Activated CD4-positive, alpha-beta memory T cell treated with anti-CD3 and anti-CD28 coated beads for 36 hours (primary cell): Measurements from ENCODE around the gene TMEM82. TPM values are rescaled to one million over a fixed set of nuclear protein-coding genes. Genes with fewer than 3 reads are reported as not detected.
"Not testable (repeated sequence)": the region's sequence is repeated elsewhere in the genome, so short reads cannot be mapped to it uniquely, and the experiment has no call there.

Experiments
- CTCF ChIA-PET: fragments of 350-600 bp; sonication (Branson Sonifier 250); formaldehyde crosslinking; loops from one replicate; lab custom pipeline; 2021; ENCODE audit warnings: antibody characterized with exemption, inconsistent platforms; lab: Charles Lee
- POLR2A ChIA-PET: fragments of 350-600 bp; sonication (Branson Sonifier 250); formaldehyde crosslinking; loops from one replicate; lab custom pipeline; 2021; ENCODE audit warnings: antibody characterized with exemption; lab: Charles Lee
- DNase-seq: peaks from one replicate; pipeline ENCODE4 v3.0.0-alpha.2; 2020
- H3K27ac Mint-ChIP-seq: one replicate; pipeline ENCODE4 v1.8.0; 2021; ENCODE audit warnings: mixed read lengths
- H3K27me3 Mint-ChIP-seq: one replicate; pipeline ENCODE4 v1.8.0; 2021; ENCODE audit warnings: mixed read lengths
- H3K36me3 Mint-ChIP-seq: one replicate; pipeline ENCODE4 v1.8.0; 2021; ENCODE audit warnings: mixed read lengths
- H3K4me1 Mint-ChIP-seq: one replicate; pipeline ENCODE4 v1.8.0; 2021; ENCODE audit warnings: low read depth, mixed read lengths
- H3K4me3 Mint-ChIP-seq: one replicate; pipeline ENCODE4 v1.8.0; 2021; ENCODE audit warnings: mild to moderate bottlenecking, mixed read lengths
- H3K9me3 Mint-ChIP-seq: one replicate; pipeline ENCODE4 v1.8.0; 2021; ENCODE audit warnings: mixed read lengths
- intact Hi-C: fragments of 100-400 bp; cut with micrococcal nuclease; formaldehyde crosslinking; loops from one replicate; pipeline ENCODE4 v1.15.1; 2023
- total RNA-seq, 2 experiments: library from RNA; stranded (reverse); gene quantifications; one replicate each; pipeline ENCODE4 v1.2.3, GENCODE V29; 2021

TMEM82 gene
- total RNA-seq: not detected

DNA sequence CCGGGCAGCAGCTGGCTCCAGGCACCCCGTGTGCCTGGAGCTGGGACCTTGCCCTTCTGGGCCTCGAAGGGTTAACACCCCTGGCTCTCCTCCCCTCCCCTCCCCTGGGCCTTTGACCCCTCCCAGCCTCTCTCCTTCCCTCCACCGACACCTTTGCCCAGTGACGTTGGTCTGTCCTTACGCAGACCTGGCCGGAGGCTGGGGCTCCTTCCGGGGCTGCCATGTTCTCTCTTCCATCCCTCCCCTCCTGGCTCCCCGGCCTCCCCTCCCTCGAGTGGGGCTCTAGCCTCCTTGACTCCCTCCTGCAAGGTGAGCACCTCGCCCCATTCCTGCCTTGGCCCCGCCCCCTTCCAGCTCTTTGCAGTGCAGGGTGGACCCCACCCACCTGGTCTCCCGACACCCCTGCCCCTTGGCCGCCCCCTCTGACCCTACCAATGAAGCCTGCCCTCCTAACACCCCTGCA is at the start of gene TMEM82:
Gene TMEM82 (plus strand): TSS at position 161 of the 463 bp plus-strand sequence. CDS start 61 bp downstream, at position 222.
- Mint-ChIP-seq H3K9me3 (no peaks in the 10 kb centered on the region), H3K36me3 (no peaks in the 10 kb centered on the region), H3K4me3 (no peak within 1 kb of the TSS), H3K27me3 (no peaks in the 10 kb centered on the region), H3K4me1 (peaks cover 5% of the 10 kb centered on the region), H3K27ac (no peak within 1 kb of the TSS)
- intact Hi-C loops: no loop called here
- ChIA-PET POLR2A (no interaction called here), CTCF (no interaction called here)
- no peak for DNase-seq

DNA sequence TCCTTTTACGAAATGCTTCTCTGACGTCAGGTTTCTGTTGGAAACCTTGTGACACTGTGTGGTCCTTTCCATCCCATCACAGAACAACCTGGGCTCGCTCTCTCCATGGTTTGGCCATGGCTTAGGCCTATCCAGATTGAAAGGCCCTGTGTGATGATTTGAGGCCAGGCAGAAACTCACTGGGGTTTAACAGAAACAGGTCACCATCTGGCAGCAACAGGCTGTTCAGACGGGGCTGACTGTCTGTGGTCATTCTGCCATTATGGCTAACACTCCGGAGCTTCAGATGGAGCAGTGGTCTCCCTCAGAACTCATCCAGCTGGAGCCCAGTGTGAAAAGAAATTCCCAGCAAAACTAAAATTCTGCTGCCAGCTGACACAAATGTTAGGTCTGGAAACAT is 48.9 kb upstream of the TMEM82 start:
- intact Hi-C loops: no loop called here
- CTCF ChIA-PET: interaction anchor here (1.4 kb wide), 1 partner anchor 14 kb away, joined by 3 read pairs; no protein-coding TSS in a partner anchor

DNA sequence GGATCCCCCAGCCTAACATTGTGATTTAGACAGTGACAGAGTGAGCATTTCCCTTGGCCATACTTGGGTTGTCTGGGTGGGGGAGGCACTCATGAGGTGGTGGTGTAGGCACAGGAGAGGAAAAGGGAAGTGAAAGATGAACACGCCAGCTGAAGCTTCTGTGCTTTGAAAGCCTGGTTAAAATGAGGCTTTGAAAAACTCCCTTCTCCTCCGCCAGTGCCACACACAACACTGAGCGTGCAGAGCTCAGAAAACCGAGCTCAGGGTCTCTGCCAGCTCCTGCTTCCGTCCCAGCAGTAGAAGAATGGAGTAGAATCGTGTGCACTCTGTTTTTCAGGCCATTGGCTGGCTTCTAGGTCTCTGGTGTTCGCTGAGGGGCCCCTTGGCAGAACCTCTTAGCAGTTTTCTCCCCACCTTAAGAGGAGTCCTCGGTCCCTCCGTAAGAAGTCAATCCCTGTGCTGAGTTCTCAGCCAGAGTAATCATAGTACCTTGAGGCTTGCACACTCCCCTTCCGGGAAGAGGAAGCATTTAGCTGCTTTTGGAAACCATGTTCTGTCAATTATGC is 45.3 kb upstream of the TMEM82 start:
- Mint-ChIP-seq H3K27ac (peak overlapping the region; percentile 91), H3K9me3 (no peaks in the 10 kb centered on the region), H3K4me1 (peaks cover 24% of the 10 kb centered on the region), H3K36me3 (peaks cover 3% of the 10 kb centered on the region), H3K27me3 (no peaks in the 10 kb centered on the region), H3K4me3 (peak overlapping the region; percentile 64)
- ChIA-PET POLR2A (interaction anchor here (0.6 to 1.9 kb wide), 3 partner anchors 9 to 15 kb away, joined by 3 to 7 read pairs (median 3); no protein-coding TSS in a partner anchor), CTCF (interaction anchor here (1.0 to 1.6 kb wide), 3 partner anchors 17 to 118 kb away, joined by 3 to 4 read pairs (median 4); no protein-coding TSS in a partner anchor)
- intact Hi-C loops: loop anchor here (1.0 to 5.0 kb wide), 2 partner anchors 12 to 80 kb away; partner anchors contain the start of gene DDI2
- DNase-seq: peak; percentile 65

More for the DNA sequence above, 48.9 kb upstream of the TMEM82 start:
- POLR2A ChIA-PET: no interaction called here
- Mint-ChIP-seq H3K27ac (no peak overlapping the region), H3K9me3 (no peaks in the 10 kb centered on the region), H3K4me1 (peaks cover 22% of the 10 kb centered on the region), H3K36me3 (peaks cover 2% of the 10 kb centered on the region), H3K4me3 (no peak overlapping the region), H3K27me3 (no peaks in the 10 kb centered on the region)
- no peak for DNase-seq

DNA sequence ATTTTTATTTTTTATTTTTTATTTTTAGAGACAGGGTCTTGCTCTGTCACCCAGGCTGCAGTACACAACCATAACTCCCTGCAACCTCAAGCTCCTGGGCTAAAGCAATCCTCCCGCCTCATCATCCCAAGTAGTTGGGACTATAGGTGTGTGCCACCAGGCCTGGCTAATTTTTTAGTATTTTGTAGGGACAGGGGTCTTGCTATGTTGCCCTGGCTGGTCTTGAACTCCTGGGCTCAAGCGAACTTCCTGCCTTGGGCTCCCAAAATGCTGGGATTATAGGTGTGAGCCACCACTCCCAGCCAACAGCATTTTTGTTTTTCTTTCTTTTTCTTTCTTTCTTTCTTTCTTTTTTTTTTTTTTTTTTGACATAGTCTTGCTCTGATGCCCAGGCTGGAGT is 44.1 kb upstream of the TMEM82 start:
- no peak overlapping the region for H3K27ac Mint-ChIP-seq
- ChIA-PET POLR2A (interaction anchor here (1.9 kb wide), 1 partner anchor 13 kb away, joined by 7 read pairs; no protein-coding TSS in a partner anchor), CTCF (interaction anchor here (1.3 kb wide), 1 partner anchor 104 kb away, joined by 3 read pairs; no protein-coding TSS in a partner anchor)
- H3K9me3 Mint-ChIP-seq: no peaks in the 10 kb centered on the region
- H3K4me3 Mint-ChIP-seq: no peak overlapping the region
- H3K4me1 Mint-ChIP-seq: peaks cover 21% of the 10 kb centered on the region
- DNase-seq: no peak
- intact Hi-C loops: loop anchor here (5.0 kb wide), 1 partner anchor 81 kb away; the partner anchor contains the start of gene DDI2
- H3K36me3 Mint-ChIP-seq: peaks cover 3% of the 10 kb centered on the region
- no peaks in the 10 kb centered on the region for H3K27me3 Mint-ChIP-seq

DNA sequence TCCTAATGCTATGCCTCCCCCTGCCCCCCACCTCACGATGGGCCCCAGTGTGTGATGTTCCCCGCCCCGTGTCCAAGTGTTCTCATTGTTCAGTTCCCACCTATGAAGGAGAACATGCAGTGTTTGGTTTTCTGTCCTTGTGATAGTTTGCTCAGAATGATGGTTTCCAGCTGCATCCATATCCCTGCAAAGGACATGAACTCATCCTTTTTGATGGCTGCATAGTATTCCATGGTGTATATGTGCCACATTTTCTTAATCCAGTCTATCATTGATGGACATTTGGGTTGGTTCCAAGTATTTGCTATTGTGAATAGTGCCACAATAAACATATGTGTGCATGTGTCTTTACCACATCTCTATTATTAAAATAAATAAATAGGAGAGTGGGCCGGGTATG is 43.0 kb upstream of the TMEM82 start:
- H3K27me3 Mint-ChIP-seq, H3K36me3 Mint-ChIP-seq, H3K9me3 Mint-ChIP-seq, H3K27ac Mint-ChIP-seq, H3K4me3 Mint-ChIP-seq, POLR2A ChIA-PET, DNase-seq, CTCF ChIA-PET: not testable (repeated sequence)
- intact Hi-C loops: loop anchor here (5.0 kb wide), 1 partner anchor 82 kb away; the partner anchor contains the start of gene DDI2
- peaks cover 24% of the 10 kb centered on the region for H3K4me1 Mint-ChIP-seq

DNA sequence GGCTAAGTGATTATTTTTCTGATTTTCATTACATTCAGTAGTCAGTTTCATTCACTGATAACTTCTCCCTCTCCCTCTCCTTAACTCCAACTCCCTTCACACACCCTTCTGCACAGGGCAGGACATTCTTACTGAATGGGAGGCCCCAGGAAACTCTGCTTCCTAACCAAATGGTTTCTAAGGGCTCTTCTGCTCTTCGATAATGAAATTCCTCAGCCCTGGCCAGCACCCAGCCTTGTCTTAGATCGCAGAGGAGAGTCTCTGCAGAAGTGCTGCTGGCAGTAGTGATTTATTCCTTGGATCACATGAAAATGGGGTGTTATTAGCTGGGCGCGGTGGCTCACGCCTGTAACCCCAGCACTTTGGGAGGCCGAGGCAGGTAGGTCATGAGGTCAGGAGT is 41.8 kb upstream of the TMEM82 start:
- Mint-ChIP-seq H3K4me1 (peaks cover 22% of the 10 kb centered on the region), H3K27me3 (no peaks in the 10 kb centered on the region), H3K4me3 (no peak overlapping the region), H3K36me3 (peaks cover 4% of the 10 kb centered on the region), H3K27ac (no peak overlapping the region), H3K9me3 (no peaks in the 10 kb centered on the region)
- CTCF ChIA-PET: no interaction called here
- POLR2A ChIA-PET: interaction anchor here (1.1 kb wide), 1 partner anchor 16 kb away, joined by 3 read pairs; the partner anchor contains the start of gene PLEKHM2
- intact Hi-C loops: no loop called here
- DNase-seq: no peak

DNA sequence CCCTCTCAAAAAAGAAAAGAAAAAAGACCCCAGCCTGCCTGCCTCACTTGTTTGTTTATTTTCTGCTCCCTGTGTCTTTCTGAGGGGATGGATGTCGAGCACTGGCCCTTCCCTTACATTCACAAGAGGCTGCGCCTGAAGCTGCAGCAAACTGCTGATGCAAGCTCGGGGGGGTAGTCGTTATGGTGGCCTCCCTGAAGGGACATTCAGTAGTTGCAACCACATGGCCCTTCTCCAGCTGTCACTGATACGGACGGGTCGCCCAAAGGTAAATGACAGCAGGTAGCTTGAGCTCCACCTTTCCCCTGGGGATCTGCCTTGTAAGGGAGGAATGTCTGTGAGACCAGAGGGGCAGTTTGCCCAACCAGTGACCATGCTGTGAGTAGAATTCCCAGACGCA is 40.5 kb upstream of the TMEM82 start:
- Mint-ChIP-seq H3K4me3 (no peak overlapping the region), H3K4me1 (peaks cover 23% of the 10 kb centered on the region), H3K27me3 (no peaks in the 10 kb centered on the region), H3K27ac (no peak overlapping the region), H3K36me3 (peaks cover 7% of the 10 kb centered on the region), H3K9me3 (no peaks in the 10 kb centered on the region)
- POLR2A ChIA-PET: no interaction called here
- CTCF ChIA-PET: no interaction called here
- no peak for DNase-seq
- intact Hi-C loops: no loop called here

DNA sequence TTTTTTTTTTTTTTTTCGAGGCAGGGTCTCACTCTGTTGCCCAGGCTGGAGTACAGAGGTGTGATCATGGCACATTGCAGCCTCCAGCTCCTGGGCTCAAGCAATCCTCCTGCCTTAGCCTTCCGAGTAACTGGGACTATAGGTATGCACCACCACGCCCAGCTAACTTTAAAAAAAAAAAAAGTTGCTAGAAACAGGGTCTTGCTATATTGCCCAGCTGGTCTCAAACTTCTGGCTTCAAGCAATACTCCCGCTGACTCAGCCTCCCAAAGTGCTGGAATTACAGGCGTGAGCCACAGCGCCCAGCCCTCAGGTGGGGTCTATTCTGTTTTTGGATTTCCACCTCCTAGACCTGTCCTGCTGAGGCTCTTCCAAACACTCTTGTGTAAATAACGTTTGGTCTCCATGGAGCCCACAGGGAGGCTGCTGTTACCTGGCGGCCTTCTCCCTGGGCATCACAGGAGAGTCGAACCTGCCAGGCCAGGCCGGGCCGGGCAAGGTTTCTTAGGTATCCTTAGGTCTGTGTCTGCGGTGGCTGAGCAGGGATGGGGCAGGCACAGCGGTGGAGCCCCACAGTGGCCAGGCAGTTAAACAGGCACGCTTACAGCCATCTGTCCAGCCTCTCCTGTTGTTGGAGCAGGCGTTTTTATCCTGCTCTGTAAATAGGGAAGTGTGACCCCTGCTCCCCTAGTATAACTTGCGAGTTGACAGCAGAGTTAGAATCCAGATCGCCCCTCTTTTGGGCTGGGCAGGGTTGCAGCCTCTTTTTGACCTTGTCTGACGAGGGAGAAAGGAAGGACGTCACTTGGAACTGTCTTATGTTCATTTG is 39.4 kb upstream of the TMEM82 start:
- ChIA-PET POLR2A (no interaction called here), CTCF (no interaction called here)
- intact Hi-C loops: no loop called here
- DNase-seq: no peak
- Mint-ChIP-seq H3K36me3 (peaks cover 7% of the 10 kb centered on the region), H3K9me3 (no peaks in the 10 kb centered on the region), H3K27ac (no peak overlapping the region), H3K4me1 (peaks cover 16% of the 10 kb centered on the region), H3K4me3 (no peak overlapping the region), H3K27me3 (no peaks in the 10 kb centered on the region)

DNA sequence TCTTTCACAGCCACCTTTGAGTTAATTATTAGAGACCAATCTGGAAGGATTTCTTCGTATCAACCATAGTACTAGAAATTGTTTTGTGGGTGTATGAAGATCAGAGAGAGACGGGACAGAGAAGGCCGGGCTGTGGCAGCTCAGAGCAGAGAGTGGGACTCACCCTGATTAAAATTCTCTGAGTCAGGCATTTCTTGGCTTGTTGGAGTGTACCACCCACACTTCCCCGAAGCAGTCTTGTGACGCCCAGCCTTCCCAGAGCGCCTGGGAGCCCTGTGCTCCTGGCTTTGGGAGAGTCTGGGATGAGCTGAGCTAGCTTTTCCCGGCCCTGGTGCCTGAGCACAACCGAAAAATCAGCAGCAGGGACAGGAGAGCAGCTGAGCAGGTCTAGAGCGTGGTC is 38.7 kb upstream of the TMEM82 start:
- POLR2A ChIA-PET: no interaction called here
- CTCF ChIA-PET: interaction anchor here (1.2 kb wide), 1 partner anchor 112 kb away, joined by 5 read pairs; no protein-coding TSS in a partner anchor
- DNase-seq: no peak
- no peak overlapping the region for H3K4me3 Mint-ChIP-seq
- no peak overlapping the region for H3K27ac Mint-ChIP-seq
- H3K36me3 Mint-ChIP-seq: peaks cover 7% of the 10 kb centered on the region
- peaks cover 16% of the 10 kb centered on the region for H3K4me1 Mint-ChIP-seq
- no peaks in the 10 kb centered on the region for H3K9me3 Mint-ChIP-seq
- H3K27me3 Mint-ChIP-seq: no peaks in the 10 kb centered on the region
- intact Hi-C loops: no loop called here

DNA sequence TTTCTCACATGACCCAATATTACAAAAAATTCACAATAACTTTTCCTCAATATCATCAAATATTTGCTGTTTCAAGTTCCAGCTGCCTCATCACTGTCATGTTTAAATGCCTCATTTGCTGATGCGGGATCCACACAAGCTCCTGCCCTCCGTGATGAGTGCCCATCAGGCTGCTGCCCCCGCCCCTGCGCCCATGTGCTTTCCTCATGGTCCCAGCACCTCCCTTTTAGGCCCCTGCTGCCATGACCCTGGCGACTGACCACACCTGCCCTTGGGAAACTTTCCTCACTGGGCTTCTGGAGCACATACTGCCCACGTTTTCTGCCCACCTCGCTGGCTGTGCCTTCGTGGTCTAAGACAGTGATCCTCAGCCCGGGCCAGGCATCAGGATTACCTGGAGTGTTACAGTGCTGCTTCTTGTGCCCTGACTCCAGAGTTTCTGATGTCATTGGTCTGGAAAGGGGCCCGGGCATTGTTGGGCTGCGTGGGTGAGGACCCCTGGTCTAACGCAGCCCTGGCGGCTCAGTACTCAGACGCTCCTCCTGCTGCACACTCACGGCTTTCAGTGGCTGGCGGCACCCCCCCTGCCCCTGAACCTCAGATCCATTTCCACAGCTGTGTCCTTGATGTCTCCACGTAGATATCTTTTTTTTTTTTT is 37.6 kb upstream of the TMEM82 start:
- no peaks in the 10 kb centered on the region for H3K9me3 Mint-ChIP-seq
- no peak overlapping the region for H3K27ac Mint-ChIP-seq
- DNase-seq: no peak
- ChIA-PET CTCF (interaction anchor here (1.2 kb wide), 1 partner anchor 111 kb away, joined by 5 read pairs; no protein-coding TSS in a partner anchor), POLR2A (interaction anchor here (1.3 kb wide), 1 partner anchor 20 kb away, joined by 3 read pairs; no protein-coding TSS in a partner anchor)
- intact Hi-C loops: no loop called here
- peaks cover 13% of the 10 kb centered on the region for H3K4me1 Mint-ChIP-seq
- peaks cover 4% of the 10 kb centered on the region for H3K36me3 Mint-ChIP-seq
- H3K4me3 Mint-ChIP-seq: no peak overlapping the region
- H3K27me3 Mint-ChIP-seq: no peaks in the 10 kb centered on the region

DNA sequence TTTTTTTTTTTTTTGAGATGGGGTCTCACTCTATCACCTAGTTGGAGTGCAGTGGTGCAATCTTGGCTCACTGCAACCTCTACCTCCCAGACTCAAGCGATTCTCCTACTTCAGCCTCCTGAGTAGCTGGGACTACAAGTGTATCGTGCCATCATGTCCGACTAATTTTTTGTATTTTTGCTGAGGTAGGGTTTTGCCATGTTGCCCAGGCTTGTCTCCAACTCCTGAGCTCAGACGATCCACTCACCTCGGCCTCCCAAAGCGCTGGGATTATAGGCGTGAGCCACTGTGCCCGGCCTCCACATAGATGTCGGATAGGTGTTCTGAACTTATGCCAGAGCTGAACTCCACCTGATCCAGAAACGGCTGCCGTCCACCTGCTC is 37.1 kb upstream of the TMEM82 start:
- peaks cover 13% of the 10 kb centered on the region for H3K4me1 Mint-ChIP-seq
- ChIA-PET CTCF (no interaction called here), POLR2A (interaction anchor here (1.3 kb wide), 1 partner anchor 20 kb away, joined by 3 read pairs; no protein-coding TSS in a partner anchor)
- no peak overlapping the region for H3K27ac Mint-ChIP-seq
- no peaks in the 10 kb centered on the region for H3K27me3 Mint-ChIP-seq
- intact Hi-C loops: no loop called here
- DNase-seq: no peak
- H3K36me3 Mint-ChIP-seq: peaks cover 4% of the 10 kb centered on the region
- H3K9me3 Mint-ChIP-seq: no peaks in the 10 kb centered on the region
- no peak overlapping the region for H3K4me3 Mint-ChIP-seq
